PC-3 (cell line): ENCODE results near the gene RNF113B. TPM values are rescaled to one million over a fixed set of nuclear protein-coding genes. Genes with fewer than 3 reads are reported as not detected.

Experiments used
- ATAC-seq: fragments of 200-7000 bp; cut with Tn5 transposase; 2 replicates; pipeline ENCODE4 v1.9.1; 2020; ENCODE audit warnings: mild to moderate bottlenecking, moderate library complexity
- BruUV-seq: library from RNA; stranded (reverse); fragments of 400-500 nt; replicated peaks from 2 replicates; lab custom pipeline; 2021; lab: Mats Ljungman, UMichigan
- CTCF ChIA-PET: fragments of 300-600 bp; sonication (Branson Sonifier 250); formaldehyde crosslinking; loops from one replicate; lab custom pipeline; 2022; ENCODE audit warnings: antibody characterized with exemption; lab: Charles Lee
- POLR2A ChIA-PET: fragments of 300-600 bp; sonication (Branson Sonifier 250); formaldehyde crosslinking; loops from one replicate; lab custom pipeline; 2022; ENCODE audit warnings: antibody characterized with exemption; ENCODE audit not compliant: unreplicated experiment; lab: Charles Lee
- DNase-seq: peaks from one replicate; pipeline ENCODE4 v3.0.0-alpha.2; 2015
- H2AFZ ChIP-seq: fragments of 300-600 bp; sonication (generic); 2 replicates; pipeline ENCODE4 v1.6.0; 2016; ENCODE audit warnings: antibody characterized with exemption, low read length
- H3F3A ChIP-seq: fragments of 300-600 bp; sonication (generic); one replicate; pipeline ENCODE4 v1.6.0; 2017; ENCODE audit warnings: antibody characterized with exemption, low read length, control low read depth, mild to moderate bottlenecking; ENCODE audit not compliant: unreplicated experiment
- H3K27ac ChIP-seq: fragments of 300-600 bp; sonication (generic); 2 replicates; pipeline ENCODE4 v1.5.1; 2016; ENCODE audit warnings: mild to moderate bottlenecking, low read length
- H3K27me3 ChIP-seq: fragments of 300-600 bp; sonication (generic); 2 replicates; pipeline ENCODE4 v1.6.1; 2016; ENCODE audit warnings: low read length, mixed read lengths
- H3K36me3 ChIP-seq: fragments of 300-600 bp; sonication (generic); 2 replicates; pipeline ENCODE4 v1.6.1; 2016; ENCODE audit warnings: low read depth, mixed run types, low read length, mixed read lengths
- H3K4me1 ChIP-seq: fragments of 300-600 bp; sonication (generic); 2 replicates; pipeline ENCODE4 v1.5.1; 2016; ENCODE audit warnings: low read length; ENCODE audit not compliant: insufficient read depth
- H3K4me2 ChIP-seq: fragments of 300-600 bp; sonication (generic); 2 replicates; pipeline ENCODE4 v1.6.0; 2016; ENCODE audit warnings: low read length
- H3K4me3 ChIP-seq: fragments of 300-600 bp; sonication (generic); 2 replicates; pipeline ENCODE4 v1.5.1; 2016; ENCODE audit warnings: mild to moderate bottlenecking, low read length, mixed read lengths
- H3K79me2 ChIP-seq: fragments of 300-600 bp; sonication (generic); 2 replicates; pipeline ENCODE4 v1.6.1; 2017; ENCODE audit warnings: low read length, mixed read lengths
- H3K9ac ChIP-seq: fragments of 300-600 bp; sonication (generic); 2 replicates; pipeline ENCODE4 v1.6.0; 2016; ENCODE audit warnings: mild to moderate bottlenecking, low read length
- H3K9me2 ChIP-seq: fragments of 300-600 bp; sonication (generic); replicated peaks from 2 replicates; pipeline ENCODE4 v1.6.1; 2016; ENCODE audit warnings: mixed run types, low read length, mixed read lengths
- H3K9me3 ChIP-seq: fragments of 300-600 bp; sonication (generic); 2 replicates; pipeline ENCODE4 v1.6.1; 2016; ENCODE audit warnings: low read length, mixed read lengths
- H4K20me1 ChIP-seq: fragments of 300-600 bp; sonication (generic); 2 replicates; pipeline ENCODE4 v1.6.1; 2016; ENCODE audit warnings: low read length, mixed read lengths
- CTCF ChIP-seq: fragments of 300-600 bp; sonication (generic); conservative IDR thresholded peaks from 2 replicates; pipeline ENCODE4 v1.5.1; 2017; ENCODE audit warnings: antibody characterized with exemption, low read depth, mild to moderate bottlenecking, low read length
- EZH2 ChIP-seq: fragments of 300-600 bp; sonication (generic); IDR thresholded peaks from one replicate; pipeline ENCODE4 v1.6.1; 2017; ENCODE audit warnings: antibody characterized with exemption, mild to moderate bottlenecking, low read length; ENCODE audit not compliant: unreplicated experiment
- EZH2phosphoT487 ChIP-seq: fragments of 300-600 bp; sonication (generic); IDR thresholded peaks from 2 replicates; pipeline ENCODE4 v1.6.1; 2018; ENCODE audit warnings: mild to moderate bottlenecking, antibody characterized with exemption, low read length, borderline replicate concordance
- intact Hi-C: fragments of 100-400 bp; cut with micrococcal nuclease; formaldehyde crosslinking; loops from 2 replicates; pipeline ENCODE4 v1.9.0; 2023
- total RNA-seq: library from RNA; depleted of rRNA; stranded (reverse); fragments of >200 nt; gene quantifications from 2 replicates; pipeline ENCODE4 v1.2.3, GENCODE V29; 2014

Gene RNF113B
- total RNA-seq, 1 experiment from 2014 or later, result not detected

DNA sequence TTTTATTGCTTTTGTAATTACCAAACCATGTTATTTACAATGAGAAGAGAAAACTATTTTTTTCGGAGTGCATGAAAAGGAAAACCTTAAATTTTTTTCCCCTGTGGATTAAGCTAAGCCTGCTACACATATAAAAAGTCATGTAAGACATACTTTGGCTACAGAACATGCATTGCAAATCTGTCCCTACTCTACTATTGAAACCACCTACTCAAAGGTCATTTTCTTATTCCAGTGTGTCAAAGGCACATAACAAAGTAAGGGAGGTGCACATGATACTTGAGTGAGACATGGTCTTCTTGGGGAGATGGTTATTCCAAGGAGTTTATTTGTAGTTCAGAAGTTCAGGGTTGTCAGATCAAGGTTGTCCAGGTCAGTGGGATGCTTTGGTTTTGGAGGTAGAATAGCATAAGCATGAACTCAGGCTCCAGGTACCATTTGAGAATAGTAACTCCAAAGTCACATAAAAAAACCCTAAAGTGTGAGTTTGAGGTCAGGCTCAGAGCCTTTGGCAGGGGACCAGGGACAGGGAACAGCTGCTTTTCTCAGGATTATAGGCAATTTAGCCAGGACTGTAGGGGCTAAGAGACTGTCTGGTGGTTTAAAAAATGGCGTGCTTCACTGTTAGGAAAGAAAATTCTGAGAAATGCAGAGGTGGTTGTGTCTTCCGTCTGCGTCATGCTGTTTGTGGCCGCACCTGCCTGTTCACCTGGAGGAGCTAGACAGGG lies 18.7 kb downstream of the RNF113B start:
- H3K4me2 ChIP-seq, result no peak overlapping the region
- no peaks in the 10 kb centered on the region for H3K36me3 ChIP-seq
- peaks cover 31% of the 10 kb centered on the region for H3K79me2 ChIP-seq
- no peak overlapping the region for H3K9ac ChIP-seq
- intact Hi-C loops, result loop anchor here (10.0 kb wide), 1 partner anchor 116 kb away; no protein-coding TSS in a partner anchor
- H3K27ac ChIP-seq, result no peak overlapping the region
- ChIA-PET CTCF (no interaction called here), POLR2A (no interaction called here)
- H3K4me3 ChIP-seq, result no peak overlapping the region
- no peaks in the 10 kb centered on the region for H3K9me3 ChIP-seq
- ATAC-seq (no peak), DNase-seq (no peak)
- H4K20me1 ChIP-seq, result no peaks in the 10 kb centered on the region
- TF ChIP-seq EZH2, result no peak
- no peak for TF ChIP-seq EZH2phosphoT487
- TF ChIP-seq CTCF, result no peak
- H3K27me3 ChIP-seq, result no peaks in the 10 kb centered on the region
- no TSS peak for BruUV-seq
- no peak overlapping the region for H2AFZ ChIP-seq
- no peaks in the 10 kb centered on the region for H3K9me2 ChIP-seq
- no peaks in the 10 kb centered on the region for H3K4me1 ChIP-seq
- H3F3A ChIP-seq, result no peaks in the 10 kb centered on the region

- intact Hi-C loops, result loop anchor here (10.0 kb wide), 1 partner anchor 117 kb away; no protein-coding TSS in a partner anchor
- no peaks in the 10 kb centered on the region for H3F3A ChIP-seq
- no peak overlapping the region for H3K4me3 ChIP-seq
- H3K79me2 ChIP-seq, result peaks cover 35% of the 10 kb centered on the region
- POLR2A ChIA-PET, result no interaction called here
- DNase-seq (no peak), ATAC-seq (no peak)
- BruUV-seq, result no TSS peak
- H2AFZ ChIP-seq, result no peak overlapping the region
- H3K36me3 ChIP-seq, result no peaks in the 10 kb centered on the region
- no peak overlapping the region for H3K4me2 ChIP-seq
- H3K9ac ChIP-seq, result no peak overlapping the region
- CTCF ChIA-PET, result no interaction called here
- no peaks in the 10 kb centered on the region for H3K27me3 ChIP-seq
- TF ChIP-seq CTCF (no peak), EZH2phosphoT487 (no peak), EZH2 (no peak)
- no peaks in the 10 kb centered on the region for H3K4me1 ChIP-seq
- H4K20me1 ChIP-seq, result no peaks in the 10 kb centered on the region
- H3K9me2 ChIP-seq, result no peaks in the 10 kb centered on the region
- no peak overlapping the region for H3K27ac ChIP-seq
- no peaks in the 10 kb centered on the region for H3K9me3 ChIP-seq
Observed at GRCh38 chr13:98157609-98158008, 19.5 kb downstream of the RNF113B start.

- H4K20me1 ChIP-seq, result no peaks in the 10 kb centered on the region
- POLR2A ChIA-PET, result no interaction called here
- H3K79me2 ChIP-seq, result peaks cover 39% of the 10 kb centered on the region
- no peak for TF ChIP-seq EZH2
- TF ChIP-seq EZH2phosphoT487, result no peak
- TF ChIP-seq CTCF, result no peak
- H3K4me1 ChIP-seq, result no peaks in the 10 kb centered on the region
- no peaks in the 10 kb centered on the region for H3K9me3 ChIP-seq
- H3K27me3 ChIP-seq, result no peaks in the 10 kb centered on the region
- BruUV-seq, result no TSS peak
- no peaks in the 10 kb centered on the region for H3F3A ChIP-seq
- no peak overlapping the region for H3K9ac ChIP-seq
- H3K4me2 ChIP-seq, result no peak overlapping the region
- H3K9me2 ChIP-seq, result no peaks in the 10 kb centered on the region
- H2AFZ ChIP-seq, result no peak overlapping the region
- intact Hi-C loops, result loop anchor here (10.0 kb wide), 1 partner anchor 118 kb away; no protein-coding TSS in a partner anchor
- no peak for ATAC-seq
- H3K36me3 ChIP-seq, result no peaks in the 10 kb centered on the region
- no peak for DNase-seq
- H3K27ac ChIP-seq, result no peak overlapping the region
- no peak overlapping the region for H3K4me3 ChIP-seq
- CTCF ChIA-PET, result no interaction called here
Observed at GRCh38 chr13:98157188-98157587, 19.9 kb downstream of the RNF113B start.
